ENCODE data around the gene NTM.

Gene NTM

GRCh38 chr11:132123449-132123848 is 753.0 kb downstream of the NTM start:
- Histone ChIP-seq H3K9me3 (ENCODE audit: low read length) (no peaks in the 10 kb centered on the region), H3K9me2 (ENCODE audit: low read depth, low read length) (no peaks in the 10 kb centered on the region), H3F3A (ENCODE audit: insufficient read depth, low read length) (no peaks in the 10 kb centered on the region), H4K20me1 (ENCODE audit: insufficient read depth, low read length) (no peaks in the 10 kb centered on the region), H3K36me3 (ENCODE audit: insufficient read depth, low read length) (no peaks in the 10 kb centered on the region), H3K27me3 (ENCODE audit: insufficient read depth, low read length) (no peaks in the 10 kb centered on the region), H2AFZ (ENCODE audit: low read length) (no peak overlapping the region), H3K27ac (ENCODE audit: low read depth, low read length, poor library complexity, severe bottlenecking) (no peak overlapping the region), H3K4me3 (ENCODE audit: low read depth, low read length, poor library complexity, severe bottlenecking) (no peak overlapping the region), H3K4me1 (ENCODE audit: insufficient read depth, low read length, severe bottlenecking) (no peaks in the 10 kb centered on the region), H3K79me2 (ENCODE audit: insufficient read depth, low read length) (no peaks in the 10 kb centered on the region), H3K4me2 (ENCODE audit: low read length) (no peak overlapping the region), H3K9ac (ENCODE audit: low read length) (no peak overlapping the region)
- TF ChIP-seq CTCF (IDR thresholded peaks at IDR 0.05; ENCODE audit: low read length) = no peak
- no peak for TF ChIP-seq EZH2 (IDR thresholded peaks at IDR 0.05; ENCODE audit: borderline replicate concordance, low read length)

- H3K9me2 ChIP-seq (ENCODE audit: low read depth, low read length) = no peaks in the 10 kb centered on the region
- no peaks in the 10 kb centered on the region for H3F3A ChIP-seq (ENCODE audit: insufficient read depth, low read length)
- H3K4me1 ChIP-seq (ENCODE audit: insufficient read depth, low read length, severe bottlenecking) = no peaks in the 10 kb centered on the region
- TF ChIP-seq CTCF (IDR thresholded peaks at IDR 0.05; ENCODE audit: low read length) = no peak
- TF ChIP-seq EZH2 (IDR thresholded peaks at IDR 0.05; ENCODE audit: borderline replicate concordance, low read length) = no peak
- H3K27ac ChIP-seq (ENCODE audit: low read depth, low read length, poor library complexity, severe bottlenecking) = no peak overlapping the region
- H3K27me3 ChIP-seq (ENCODE audit: insufficient read depth, low read length) = no peaks in the 10 kb centered on the region
- no peaks in the 10 kb centered on the region for H3K9me3 ChIP-seq (ENCODE audit: low read length)
- H3K4me2 ChIP-seq (ENCODE audit: low read length) = no peak overlapping the region
- no peak overlapping the region for H2AFZ ChIP-seq (ENCODE audit: low read length)
- no peaks in the 10 kb centered on the region for H4K20me1 ChIP-seq (ENCODE audit: insufficient read depth, low read length)
- no peak overlapping the region for H3K9ac ChIP-seq (ENCODE audit: low read length)
- H3K36me3 ChIP-seq (ENCODE audit: insufficient read depth, low read length) = no peaks in the 10 kb centered on the region
- H3K4me3 ChIP-seq (ENCODE audit: low read depth, low read length, poor library complexity, severe bottlenecking) = no peak overlapping the region
- no peaks in the 10 kb centered on the region for H3K79me2 ChIP-seq (ENCODE audit: insufficient read depth, low read length)
These were observed 753.7 kb downstream of the NTM start for GRCh38 chr11:132123854-132124835.

- no peaks in the 10 kb centered on the region for H3K36me3 ChIP-seq (ENCODE audit: insufficient read depth, low read length)
- no peaks in the 10 kb centered on the region for H3F3A ChIP-seq (ENCODE audit: insufficient read depth, low read length)
- H3K4me1 ChIP-seq (ENCODE audit: insufficient read depth, low read length, severe bottlenecking) = no peaks in the 10 kb centered on the region
- no peak overlapping the region for H3K4me2 ChIP-seq (ENCODE audit: low read length)
- no peaks in the 10 kb centered on the region for H3K27me3 ChIP-seq (ENCODE audit: insufficient read depth, low read length)
- no peaks in the 10 kb centered on the region for H3K9me2 ChIP-seq (ENCODE audit: low read depth, low read length)
- H3K4me3 ChIP-seq (ENCODE audit: low read depth, low read length, poor library complexity, severe bottlenecking) = no peak overlapping the region
- H4K20me1 ChIP-seq (ENCODE audit: insufficient read depth, low read length) = no peaks in the 10 kb centered on the region
- H3K9ac ChIP-seq (ENCODE audit: low read length) = no peak overlapping the region
- H3K79me2 ChIP-seq (ENCODE audit: insufficient read depth, low read length) = no peaks in the 10 kb centered on the region
- H3K9me3 ChIP-seq (ENCODE audit: low read length) = no peaks in the 10 kb centered on the region
- no peak for TF ChIP-seq CTCF (IDR thresholded peaks at IDR 0.05; ENCODE audit: low read length)
- TF ChIP-seq EZH2 (IDR thresholded peaks at IDR 0.05; ENCODE audit: borderline replicate concordance, low read length) = no peak
- H3K27ac ChIP-seq (ENCODE audit: low read depth, low read length, poor library complexity, severe bottlenecking) = no peak overlapping the region
- H2AFZ ChIP-seq (ENCODE audit: low read length) = no peak overlapping the region
These were observed 755.8 kb downstream of the NTM start for GRCh38 chr11:132125988-132126871.

Measured in OCI-LY1 (cell line).